ENCODE data around the gene GADD45GIP1. TPM values are rescaled to one million over a fixed set of nuclear protein-coding genes. Genes with fewer than 3 reads are reported as not detected.

Gene GADD45GIP1
- total RNA-seq, 1 experiment from 2014 or later: 36.7 TPM

DNA sequence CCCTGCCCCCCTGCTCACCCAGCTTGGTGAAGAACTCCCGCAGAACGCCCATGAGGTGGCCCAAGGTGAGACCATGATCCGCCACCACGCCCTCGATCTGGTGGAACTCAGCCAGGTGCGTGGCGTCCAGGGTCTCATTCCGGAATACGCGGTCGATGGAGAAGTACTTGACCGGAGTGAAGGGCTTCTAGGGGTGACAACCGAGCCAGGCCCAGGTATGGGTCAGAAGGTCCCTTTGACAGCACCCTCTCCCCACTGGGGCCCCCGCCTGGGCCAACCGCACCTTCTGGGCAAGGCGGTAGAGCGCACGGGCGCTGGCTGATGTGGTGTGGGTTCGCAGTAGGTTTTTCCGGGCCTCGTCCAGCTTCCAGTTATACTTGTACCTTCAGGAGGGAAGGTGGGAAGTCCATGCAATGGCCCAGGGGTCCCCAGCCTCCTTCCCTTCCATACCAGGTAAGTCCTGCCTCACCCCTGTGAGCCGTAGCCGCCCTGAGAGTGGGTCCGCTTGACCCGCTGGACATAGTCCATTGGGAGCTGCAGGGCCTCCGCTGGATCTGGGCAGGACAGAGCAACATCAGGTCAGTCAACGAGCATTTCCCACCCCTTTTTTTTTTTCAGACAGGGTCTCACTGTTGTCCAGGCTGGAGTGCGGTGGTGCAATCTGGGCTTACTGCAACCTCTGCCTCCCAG is 32.3 kb downstream of the GADD45GIP1 start:
- peaks cover 9% of the 10 kb centered on the region for H3K36me3 ChIP-seq (ENCODE audit: control insufficient read depth, insufficient read depth, low read length)
- H3K4me1 ChIP-seq (ENCODE audit: control insufficient read depth, insufficient read depth, low read length): no peaks in the 10 kb centered on the region
- ATAC-seq (no peak), DNase-seq (ENCODE audit: low read depth, low spot score) (no peak)
- H3K27me3 ChIP-seq (ENCODE audit: control insufficient read depth, insufficient read depth, low read length): no peaks in the 10 kb centered on the region
- in situ Hi-C loops (cut with HindIII; ENCODE audit: low pct_unique_long_range_greater_than_20kb, low sequenced_read_pairs): no loop called here
- TF ChIP-seq, protein P1, sequence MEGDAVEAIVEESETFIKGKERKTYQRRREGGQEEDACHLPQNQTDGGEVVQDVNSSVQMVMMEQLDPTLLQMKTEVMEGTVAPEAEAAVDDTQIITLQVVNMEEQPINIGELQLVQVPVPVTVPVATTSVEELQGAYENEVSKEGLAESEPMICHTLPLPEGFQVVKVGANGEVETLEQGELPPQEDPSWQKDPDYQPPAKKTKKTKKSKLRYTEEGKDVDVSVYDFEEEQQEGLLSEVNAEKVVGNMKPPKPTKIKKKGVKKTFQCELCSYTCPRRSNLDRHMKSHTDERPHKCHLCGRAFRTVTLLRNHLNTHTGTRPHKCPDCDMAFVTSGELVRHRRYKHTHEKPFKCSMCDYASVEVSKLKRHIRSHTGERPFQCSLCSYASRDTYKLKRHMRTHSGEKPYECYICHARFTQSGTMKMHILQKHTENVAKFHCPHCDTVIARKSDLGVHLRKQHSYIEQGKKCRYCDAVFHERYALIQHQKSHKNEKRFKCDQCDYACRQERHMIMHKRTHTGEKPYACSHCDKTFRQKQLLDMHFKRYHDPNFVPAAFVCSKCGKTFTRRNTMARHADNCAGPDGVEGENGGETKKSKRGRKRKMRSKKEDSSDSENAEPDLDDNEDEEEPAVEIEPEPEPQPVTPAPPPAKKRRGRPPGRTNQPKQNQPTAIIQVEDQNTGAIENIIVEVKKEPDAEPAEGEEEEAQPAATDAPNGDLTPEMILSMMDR (IDR thresholded peaks at IDR 0.05): no peak
- TF ChIP-seq, protein P2, sequence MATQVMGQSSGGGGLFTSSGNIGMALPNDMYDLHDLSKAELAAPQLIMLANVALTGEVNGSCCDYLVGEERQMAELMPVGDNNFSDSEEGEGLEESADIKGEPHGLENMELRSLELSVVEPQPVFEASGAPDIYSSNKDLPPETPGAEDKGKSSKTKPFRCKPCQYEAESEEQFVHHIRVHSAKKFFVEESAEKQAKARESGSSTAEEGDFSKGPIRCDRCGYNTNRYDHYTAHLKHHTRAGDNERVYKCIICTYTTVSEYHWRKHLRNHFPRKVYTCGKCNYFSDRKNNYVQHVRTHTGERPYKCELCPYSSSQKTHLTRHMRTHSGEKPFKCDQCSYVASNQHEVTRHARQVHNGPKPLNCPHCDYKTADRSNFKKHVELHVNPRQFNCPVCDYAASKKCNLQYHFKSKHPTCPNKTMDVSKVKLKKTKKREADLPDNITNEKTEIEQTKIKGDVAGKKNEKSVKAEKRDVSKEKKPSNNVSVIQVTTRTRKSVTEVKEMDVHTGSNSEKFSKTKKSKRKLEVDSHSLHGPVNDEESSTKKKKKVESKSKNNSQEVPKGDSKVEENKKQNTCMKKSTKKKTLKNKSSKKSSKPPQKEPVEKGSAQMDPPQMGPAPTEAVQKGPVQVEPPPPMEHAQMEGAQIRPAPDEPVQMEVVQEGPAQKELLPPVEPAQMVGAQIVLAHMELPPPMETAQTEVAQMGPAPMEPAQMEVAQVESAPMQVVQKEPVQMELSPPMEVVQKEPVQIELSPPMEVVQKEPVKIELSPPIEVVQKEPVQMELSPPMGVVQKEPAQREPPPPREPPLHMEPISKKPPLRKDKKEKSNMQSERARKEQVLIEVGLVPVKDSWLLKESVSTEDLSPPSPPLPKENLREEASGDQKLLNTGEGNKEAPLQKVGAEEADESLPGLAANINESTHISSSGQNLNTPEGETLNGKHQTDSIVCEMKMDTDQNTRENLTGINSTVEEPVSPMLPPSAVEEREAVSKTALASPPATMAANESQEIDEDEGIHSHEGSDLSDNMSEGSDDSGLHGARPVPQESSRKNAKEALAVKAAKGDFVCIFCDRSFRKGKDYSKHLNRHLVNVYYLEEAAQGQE (IDR thresholded peaks at IDR 0.05; ENCODE audit: insufficient read depth in 1 of 2, low read depth in 2 of 2, low read length in 1 of 2): no peak
- no peak for TF ChIP-seq TCF7L2 (IDR thresholded peaks at IDR 0.05; ENCODE audit: low read depth, low read length)
- TF ChIP-seq SIN3A (IDR thresholded peaks at IDR 0.05; ENCODE audit: borderline replicate concordance, insufficient read depth, low read depth, low read length): no peak
- POLR2A ChIA-PET: no interaction called here
- H3K27ac ChIP-seq (ENCODE audit: low read length): no peak overlapping the region
- BruUV-seq (replicated peaks): no TSS peak
- CTCF ChIA-PET: no interaction called here
- no peaks in the 10 kb centered on the region for H3K9me3 ChIP-seq (ENCODE audit: control insufficient read depth, insufficient read depth, low read depth, low read length)
- no peak overlapping the region for H3K4me3 ChIP-seq (ENCODE audit: low read depth in 2 of 2, low read length in 2 of 2)
- intact Hi-C loops (cut with micrococcal nuclease; ENCODE audit: unreplicated experiment): no loop called here

DNA sequence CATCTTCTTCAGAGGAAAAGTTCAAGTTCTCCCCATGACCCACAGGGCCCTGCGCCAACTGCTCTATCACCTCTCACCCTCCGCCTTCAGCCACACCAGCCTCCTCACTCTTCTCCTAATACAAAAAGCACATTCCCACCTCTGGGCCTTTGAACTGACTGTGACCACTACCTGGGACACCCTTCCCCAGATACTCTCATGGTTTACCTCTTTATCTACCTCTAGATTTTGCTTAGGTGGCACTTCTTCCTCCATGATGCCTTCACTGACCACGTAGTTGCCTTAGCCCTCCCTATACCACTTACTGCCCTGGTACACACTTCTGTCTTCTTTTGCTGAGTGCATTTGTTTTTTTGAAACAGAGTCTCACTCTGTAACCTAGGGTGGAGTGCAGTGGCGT is 34.1 kb downstream of the GADD45GIP1 start:
- H3K4me1 ChIP-seq (ENCODE audit: control insufficient read depth, insufficient read depth, low read length): no peaks in the 10 kb centered on the region
- no peak overlapping the region for H3K27ac ChIP-seq (ENCODE audit: low read length)
- H3K27me3 ChIP-seq (ENCODE audit: control insufficient read depth, insufficient read depth, low read length): no peaks in the 10 kb centered on the region
- ATAC-seq (no peak), DNase-seq (ENCODE audit: low read depth, low spot score) (no peak)
- H3K36me3 ChIP-seq (ENCODE audit: control insufficient read depth, insufficient read depth, low read length): peaks cover 5% of the 10 kb centered on the region
- BruUV-seq (replicated peaks): no TSS peak
- no peaks in the 10 kb centered on the region for H3K9me3 ChIP-seq (ENCODE audit: control insufficient read depth, insufficient read depth, low read depth, low read length)
- intact Hi-C loops (cut with micrococcal nuclease; ENCODE audit: unreplicated experiment): no loop called here
- in situ Hi-C loops (cut with HindIII; ENCODE audit: low pct_unique_long_range_greater_than_20kb, low sequenced_read_pairs): no loop called here
- POLR2A ChIA-PET: no interaction called here
- CTCF ChIA-PET: no interaction called here
- TF ChIP-seq, protein P1 (IDR thresholded peaks at IDR 0.05): no peak
- no peak for TF ChIP-seq SIN3A (IDR thresholded peaks at IDR 0.05; ENCODE audit: borderline replicate concordance, insufficient read depth, low read depth, low read length)
- no peak for TF ChIP-seq TCF7L2 (IDR thresholded peaks at IDR 0.05; ENCODE audit: low read depth, low read length)
- TF ChIP-seq, protein P2 (IDR thresholded peaks at IDR 0.05; ENCODE audit: insufficient read depth in 1 of 2, low read depth in 2 of 2, low read length in 1 of 2): no peak
- TF ChIP-seq POLR2AphosphoS5 (IDR thresholded peaks at IDR 0.05; ENCODE audit: low read depth, low read length): no peak
- H3K4me3 ChIP-seq (ENCODE audit: low read depth in 2 of 2, low read length in 2 of 2): no peak overlapping the region

Data from Panc1 (cell line).